K562 (cell line): ENCODE results near the gene EFHB. TPM values are rescaled to one million over a fixed set of nuclear protein-coding genes. Genes with fewer than 3 reads are reported as not detected.

Experiments used
- CCNT2 ChIP-seq: IDR thresholded peaks from 2 replicates; pipeline ENCODE4 v1.6.1; 2011; ENCODE audit warnings: borderline replicate concordance, low read depth, mild to moderate bottlenecking, moderate library complexity, mixed read lengths, low read length; ENCODE audit not compliant: insufficient read length; ENCODE audit errors: extremely low read depth
- CHD4 ChIP-seq: fragments of 200-600 bp; sonication (generic); IDR thresholded peaks from 3 replicates; pipeline ENCODE4 v1.6.1; 2012; ENCODE audit warnings: low read depth, mild to moderate bottlenecking, mixed read lengths, low read length, inconsistent platforms; ENCODE audit not compliant: insufficient read depth, insufficient replicate concordance, poor library complexity, severe bottlenecking
- EHMT2 ChIP-seq: fragments of 450-650 bp; IDR thresholded peaks from 2 replicates; pipeline ENCODE4 v1.6.1; 2018; ENCODE audit warnings: antibody characterized with exemption
- ETV6 ChIP-seq, 3 experiments: fragments of 150-350 bp in 1 of 3; sonication (generic) in 1 of 3; formaldehyde crosslinking in 1 of 3; IDR thresholded peaks; 2 replicates each; pipeline versions ENCODE4 v1.6.1 to v1.8.0; 2014 to 2022; ENCODE audit warnings: borderline replicate concordance in 2 of 3, low read depth in 2 of 3, antibody characterized with exemption in 1 of 3, low read length in 1 of 3, mild to moderate bottlenecking in 1 of 3, missing genetic modification reagents in 1 of 3
- HDAC1 ChIP-seq, 2 experiments: fragments of 450-650 bp; IDR thresholded peaks; 2 replicates each; pipeline ENCODE4 v1.6.1; 2016 to 2017; ENCODE audit warnings: inconsistent platforms in 1 of 2, mild to moderate bottlenecking in 1 of 2, moderate library complexity in 1 of 2
- PBX2 ChIP-seq, 2 experiments: IDR thresholded peaks in 1 of 2; conservative IDR thresholded peaks in 1 of 2; 2 replicates each; pipeline ENCODE4 v1.6.1; 2016; ENCODE audit warnings: low read depth in 2 of 2, mild to moderate bottlenecking in 1 of 2, missing compliant biosample characterization in 1 of 2, missing genetic modification characterization in 1 of 2, moderate library complexity in 1 of 2
- SMARCA5 ChIP-seq: fragments of 450-650 bp; IDR thresholded peaks from 2 replicates; pipeline ENCODE4 v1.6.1; 2016
- TEAD1 ChIP-seq, 2 experiments: fragments of 450-650 bp in 1 of 2; sonication (generic) in 1 of 2; formaldehyde crosslinking; IDR thresholded peaks; 2 replicates each; pipeline versions ENCODE4 v1.4.0 to v1.8.0; 2020 to 2022; ENCODE audit warnings: mild to moderate bottlenecking in 2 of 2, missing genetic modification reagents in 1 of 2
- polyA plus RNA-seq, 8 experiments: library from polyadenylated mRNA; depleted of rRNA in 4 of 8; stranded (reverse) in 5 of 8; unstranded in 3 of 8; fragments of >200 nt; fragmentation: Nextera tagmentation in 2 of 8; fragmentation: Illumina TruSeq in 1 of 8; extraction: Ambion mirVana in 2 of 8; extraction: Trizol in 1 of 8; gene quantifications; 2 replicates each; pipeline versions ENCODE4 v1.2.1 to v1.2.3, GENCODE V29; 2011 to 2014; ENCODE audit warnings: inconsistent platforms in 1 of 8, missing spikeins in 1 of 8
- total RNA-seq, 7 experiments: library from RNA; depleted of rRNA in 6 of 7; stranded (reverse); fragments of >200 nt in 6 of 7; fragmentation: Illumina TruSeq in 2 of 7; extraction: Trizol in 2 of 7; gene quantifications; 2 replicates each; pipeline versions ENCODE4 v1.2.1 to v1.2.3, GENCODE V29; 2011 to 2021; ENCODE audit warnings: low replicate concordance in 1 of 7

Gene EFHB
- total and polyA plus RNA-seq, 9 of the 15 experiments (the other 6 are each of a cell fraction or from before 2014, with no cell fraction given): 1.5 to 4.0 (median 1.8) TPM

DNA sequence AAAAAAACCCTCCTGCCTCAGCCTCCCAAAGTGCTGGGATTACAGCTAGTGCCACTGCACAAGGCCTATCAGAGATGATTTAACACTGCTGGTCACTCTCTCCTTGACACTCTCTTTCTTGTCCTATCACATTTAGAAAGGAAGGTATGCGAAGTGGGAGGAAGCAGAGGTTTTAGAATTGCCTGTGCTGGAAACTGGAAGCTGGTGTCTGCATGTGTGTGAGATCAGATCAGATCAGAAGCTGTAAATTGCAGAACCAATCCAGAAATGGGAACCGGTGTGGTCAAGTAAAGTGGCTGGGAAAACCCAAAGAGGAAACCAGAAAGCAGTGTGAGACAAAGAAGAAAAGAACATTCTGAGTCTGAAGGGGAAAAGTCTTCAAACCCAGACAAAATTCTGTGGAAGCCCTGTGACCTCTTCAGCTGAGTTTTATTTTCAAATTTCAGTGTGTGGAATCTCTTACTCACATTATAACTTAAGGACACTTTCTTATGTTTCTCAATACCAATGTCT, 2.8 kb downstream of the EFHB start (continued):
- TF ChIP-seq EHMT2 (no peak), TEAD1 (CRISPR knock-in tag; IDR thresholded peaks at IDR 0.05) (peak in 1 of 2 experiments; percentile 65; a peak in 1 of 4 replicates), SMARCA5 (0 out of 2 replicates have a peak, but pooled peaks have one; percentile 21), CHD4 (peak; percentile 36), CCNT2 (peak; percentile 50), HDAC1 (IDR thresholded peaks at IDR 0.05) (peak in 1 of 2 experiments; percentile 16; a peak in 1 of 4 replicates), PBX2 (CRISPR knock-in tag; IDR thresholded peaks at IDR 0.05; ENCODE audit: low read depth) (no peak), PBX2 (tag; conservative IDR thresholded peaks at IDR 0.05; ENCODE audit: low read depth) (peak; percentile 67), ETV6 (IDR thresholded peaks at IDR 0.05; ENCODE audit: borderline replicate concordance in 1 of 2, low read depth in 2 of 2, low read length in 1 of 2) (peak in 1 of 2 experiments; percentile 66; a peak in 2 of 4 replicates), ETV6 (CRISPR knock-in tag; IDR thresholded peaks at IDR 0.05; ENCODE audit: borderline replicate concordance) (no peak)
